ENCODE results near the gene VWA8.

GRCh38 chr13:41880966-41881365 is 79.9 kb downstream of the VWA8 start:
- TF ChIP-seq, protein P1, sequence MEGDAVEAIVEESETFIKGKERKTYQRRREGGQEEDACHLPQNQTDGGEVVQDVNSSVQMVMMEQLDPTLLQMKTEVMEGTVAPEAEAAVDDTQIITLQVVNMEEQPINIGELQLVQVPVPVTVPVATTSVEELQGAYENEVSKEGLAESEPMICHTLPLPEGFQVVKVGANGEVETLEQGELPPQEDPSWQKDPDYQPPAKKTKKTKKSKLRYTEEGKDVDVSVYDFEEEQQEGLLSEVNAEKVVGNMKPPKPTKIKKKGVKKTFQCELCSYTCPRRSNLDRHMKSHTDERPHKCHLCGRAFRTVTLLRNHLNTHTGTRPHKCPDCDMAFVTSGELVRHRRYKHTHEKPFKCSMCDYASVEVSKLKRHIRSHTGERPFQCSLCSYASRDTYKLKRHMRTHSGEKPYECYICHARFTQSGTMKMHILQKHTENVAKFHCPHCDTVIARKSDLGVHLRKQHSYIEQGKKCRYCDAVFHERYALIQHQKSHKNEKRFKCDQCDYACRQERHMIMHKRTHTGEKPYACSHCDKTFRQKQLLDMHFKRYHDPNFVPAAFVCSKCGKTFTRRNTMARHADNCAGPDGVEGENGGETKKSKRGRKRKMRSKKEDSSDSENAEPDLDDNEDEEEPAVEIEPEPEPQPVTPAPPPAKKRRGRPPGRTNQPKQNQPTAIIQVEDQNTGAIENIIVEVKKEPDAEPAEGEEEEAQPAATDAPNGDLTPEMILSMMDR (IDR thresholded peaks at IDR 0.05): no peak
- no peak for TF ChIP-seq POLR2A (IDR thresholded peaks at IDR 0.05)
- no peak for TF ChIP-seq POLR2AphosphoS5 (IDR thresholded peaks at IDR 0.05; ENCODE audit: insufficient read depth in 1 of 2, low read depth in 1 of 2)
